Neural cell (in vitro differentiated cells): ENCODE data around the gene MED13L. TPM values are rescaled to one million over a fixed set of nuclear protein-coding genes. Genes with fewer than 3 reads are reported as not detected.
A peak's percentile ranks its signal among the peaks of the same experiment; 100 is the strongest.

ENCODE experiments used
- H2AFZ ChIP-seq: fragments of 200-600, 300-800 bp; sonication (generic), shearing (Covaris generic); 2 replicates; pipeline ENCODE4 v1.6.0; 2014; ENCODE audit warnings: low read depth, mild to moderate bottlenecking, antibody characterized with exemption, low read length, moderate library complexity
- H3F3A ChIP-seq: fragments of 200-600 bp; shearing (Covaris generic); 2 replicates; pipeline ENCODE4 v1.6.1; 2016; ENCODE audit warnings: mild to moderate bottlenecking, moderate library complexity, mixed read lengths, antibody characterized with exemption, low read length; ENCODE audit not compliant: insufficient read depth, poor library complexity, severe bottlenecking
- H3K27ac ChIP-seq: fragments of 200-600, 300-800 bp; sonication (generic), shearing (Covaris generic); 2 replicates; pipeline ENCODE4 v1.5.1; 2014; ENCODE audit warnings: mild to moderate bottlenecking, low read length, moderate library complexity
- H3K27me3 ChIP-seq: fragments of 300-800, 200-600 bp; sonication (generic), shearing (Covaris generic); 2 replicates; pipeline ENCODE4 v1.6.0; 2014; ENCODE audit warnings: mild to moderate bottlenecking, low read depth, low read length, moderate library complexity; ENCODE audit not compliant: insufficient read depth
- H3K36me3 ChIP-seq: fragments of 300-800, 200-600 bp; sonication (generic), shearing (Covaris generic); 2 replicates; pipeline ENCODE4 v1.5.1; 2014; ENCODE audit warnings: mild to moderate bottlenecking, antibody characterized with exemption, low read length, moderate library complexity; ENCODE audit not compliant: insufficient read depth
- H3K4me2 ChIP-seq: fragments of 300-800, 200-600 bp; sonication (generic), shearing (Covaris generic); 2 replicates; pipeline ENCODE4 v1.6.0; 2014; ENCODE audit warnings: mild to moderate bottlenecking, low read length
- H3K4me3 ChIP-seq: fragments of 300-800, 200-600 bp; sonication (generic), shearing (Covaris generic); 2 replicates; pipeline ENCODE4 v1.5.1; 2014; ENCODE audit warnings: mild to moderate bottlenecking, low read length, moderate library complexity
- H3K79me2 ChIP-seq: fragments of 200-600 bp; shearing (Covaris generic); replicated peaks from 2 replicates; pipeline ENCODE4 v1.6.0; 2014; ENCODE audit warnings: mild to moderate bottlenecking, low read length, moderate library complexity; ENCODE audit not compliant: insufficient read depth
- H3K9ac ChIP-seq: fragments of 300-800, 200-600 bp; sonication (generic), shearing (Covaris generic); 2 replicates; pipeline ENCODE4 v1.6.1; 2016; ENCODE audit warnings: mild to moderate bottlenecking, low read length, mixed read lengths
- H3K9me2 ChIP-seq: fragments of 200-600 bp; shearing (Covaris generic); 2 replicates; pipeline ENCODE4 v1.6.1; 2016; ENCODE audit warnings: mild to moderate bottlenecking, low read length, mixed read lengths; ENCODE audit not compliant: insufficient read depth
- H3K9me3 ChIP-seq: fragments of 200-600, 300-800 bp; sonication (generic), shearing (Covaris generic); 2 replicates; pipeline ENCODE4 v1.6.1; 2016; ENCODE audit warnings: mild to moderate bottlenecking, mixed run types, low read length, moderate library complexity, mixed read lengths
- H4K20me1 ChIP-seq: fragments of 200-600 bp; shearing (Covaris generic); 2 replicates; pipeline ENCODE4 v1.6.1; 2016; ENCODE audit warnings: mild to moderate bottlenecking, mixed run types; ENCODE audit not compliant: insufficient read depth
- CTCF ChIP-seq: fragments of 450-650 bp; IDR thresholded peaks from 2 replicates; pipeline ENCODE4 v1.5.1; 2014; ENCODE audit warnings: antibody characterized with exemption, mild to moderate bottlenecking, moderate library complexity; ENCODE audit not compliant: poor library complexity, severe bottlenecking
- EP300 ChIP-seq: fragments of 450-650 bp; conservative IDR thresholded peaks from 2 replicates; pipeline ENCODE4 v1.6.1; 2014; ENCODE audit warnings: antibody characterized with exemption, mild to moderate bottlenecking, moderate library complexity; ENCODE audit not compliant: poor library complexity, severe bottlenecking
- EZH2 ChIP-seq: fragments of 200-600, 300-800 bp; shearing (Covaris generic), sonication (generic); IDR thresholded peaks from 2 replicates; pipeline ENCODE4 v1.6.1; 2014; ENCODE audit warnings: antibody characterized with exemption, low read length, borderline replicate concordance, mild to moderate bottlenecking; ENCODE audit not compliant: insufficient read depth, poor library complexity, severe bottlenecking
- MXI1 ChIP-seq: fragments of 450-650 bp; conservative IDR thresholded peaks from 2 replicates; pipeline ENCODE4 v1.6.1; 2014; ENCODE audit warnings: antibody characterized with exemption, mild to moderate bottlenecking; ENCODE audit not compliant: poor library complexity, severe bottlenecking
- POLR2AphosphoS5 ChIP-seq: IDR thresholded peaks from 2 replicates; pipeline ENCODE4 v1.6.1; 2012
- RAD21 ChIP-seq: fragments of 450-650 bp; conservative IDR thresholded peaks from 2 replicates; pipeline ENCODE4 v1.6.1; 2014; ENCODE audit warnings: antibody characterized with exemption, mild to moderate bottlenecking, moderate library complexity
- SMC3 ChIP-seq: fragments of 450-650 bp; conservative IDR thresholded peaks from 2 replicates; pipeline ENCODE4 v1.6.1; 2014; ENCODE audit warnings: antibody characterized with exemption, mild to moderate bottlenecking, moderate library complexity; ENCODE audit not compliant: poor library complexity
- TAF1 ChIP-seq: IDR thresholded peaks from 2 replicates; pipeline ENCODE4 v1.6.1; 2012; ENCODE audit warnings: low read depth
- polyA plus RNA-seq: library from polyadenylated mRNA; depleted of rRNA; stranded (reverse); fragments of >200 nt; gene quantifications from 2 replicates; pipeline ENCODE4 v1.2.3, GENCODE V29; 2014
- TF ChIP-seq, protein P1 (sequence below): IDR thresholded peaks from 2 replicates; pipeline ENCODE4 v1.6.1; 2012; ENCODE audit warnings: borderline replicate concordance

Gene MED13L
- polyA plus RNA-seq, 1 donor from 2014 or later: 38.9 TPM

DNA sequence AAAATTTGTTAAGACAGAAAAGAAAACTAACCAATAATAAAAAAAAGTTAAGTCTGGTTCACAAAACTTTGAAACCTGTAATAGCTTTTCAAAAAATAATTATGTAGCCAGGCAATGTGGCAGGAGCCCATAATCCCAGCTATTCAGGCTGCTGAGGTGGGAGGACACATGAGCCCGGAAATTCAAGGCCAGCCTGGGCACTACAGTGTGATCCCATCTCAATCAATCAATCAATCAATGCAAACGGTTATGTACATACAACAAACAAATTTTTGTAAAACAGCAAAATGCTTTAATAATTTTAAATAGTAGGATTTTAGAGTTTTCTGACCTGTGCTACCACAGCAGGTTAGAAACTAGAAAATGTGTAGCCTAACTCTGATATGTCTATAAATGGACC lies 152.4 kb downstream of the MED13L start:
- TF ChIP-seq RAD21 (no peak), MXI1 (no peak), EP300 (no peak), CTCF (no peak), TAF1 (no peak), POLR2AphosphoS5 (no peak), EZH2 (no peak), SMC3 (no peak)
- TF ChIP-seq, protein P1, sequence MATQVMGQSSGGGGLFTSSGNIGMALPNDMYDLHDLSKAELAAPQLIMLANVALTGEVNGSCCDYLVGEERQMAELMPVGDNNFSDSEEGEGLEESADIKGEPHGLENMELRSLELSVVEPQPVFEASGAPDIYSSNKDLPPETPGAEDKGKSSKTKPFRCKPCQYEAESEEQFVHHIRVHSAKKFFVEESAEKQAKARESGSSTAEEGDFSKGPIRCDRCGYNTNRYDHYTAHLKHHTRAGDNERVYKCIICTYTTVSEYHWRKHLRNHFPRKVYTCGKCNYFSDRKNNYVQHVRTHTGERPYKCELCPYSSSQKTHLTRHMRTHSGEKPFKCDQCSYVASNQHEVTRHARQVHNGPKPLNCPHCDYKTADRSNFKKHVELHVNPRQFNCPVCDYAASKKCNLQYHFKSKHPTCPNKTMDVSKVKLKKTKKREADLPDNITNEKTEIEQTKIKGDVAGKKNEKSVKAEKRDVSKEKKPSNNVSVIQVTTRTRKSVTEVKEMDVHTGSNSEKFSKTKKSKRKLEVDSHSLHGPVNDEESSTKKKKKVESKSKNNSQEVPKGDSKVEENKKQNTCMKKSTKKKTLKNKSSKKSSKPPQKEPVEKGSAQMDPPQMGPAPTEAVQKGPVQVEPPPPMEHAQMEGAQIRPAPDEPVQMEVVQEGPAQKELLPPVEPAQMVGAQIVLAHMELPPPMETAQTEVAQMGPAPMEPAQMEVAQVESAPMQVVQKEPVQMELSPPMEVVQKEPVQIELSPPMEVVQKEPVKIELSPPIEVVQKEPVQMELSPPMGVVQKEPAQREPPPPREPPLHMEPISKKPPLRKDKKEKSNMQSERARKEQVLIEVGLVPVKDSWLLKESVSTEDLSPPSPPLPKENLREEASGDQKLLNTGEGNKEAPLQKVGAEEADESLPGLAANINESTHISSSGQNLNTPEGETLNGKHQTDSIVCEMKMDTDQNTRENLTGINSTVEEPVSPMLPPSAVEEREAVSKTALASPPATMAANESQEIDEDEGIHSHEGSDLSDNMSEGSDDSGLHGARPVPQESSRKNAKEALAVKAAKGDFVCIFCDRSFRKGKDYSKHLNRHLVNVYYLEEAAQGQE: no peak
- Histone ChIP-seq H3K4me2 (no peak overlapping the region), H4K20me1 (no peaks in the 10 kb centered on the region), H3K4me3 (no peak overlapping the region), H3K9ac (no peak overlapping the region), H3F3A (peaks cover 7% of the 10 kb centered on the region), H3K79me2 (peaks cover 38% of the 10 kb centered on the region), H3K9me2 (no peaks in the 10 kb centered on the region), H2AFZ (no peak overlapping the region), H3K27ac (no peak overlapping the region), H3K27me3 (no peaks in the 10 kb centered on the region), H3K36me3 (no peaks in the 10 kb centered on the region), H3K9me3 (no peaks in the 10 kb centered on the region)

- Histone ChIP-seq H4K20me1 (no peaks in the 10 kb centered on the region), H3K27ac (peak overlapping the region; percentile 81), H3K9ac (peak overlapping the region; percentile 57)
Measured at GRCh38 chr12:116123451-116124258, 153.8 kb downstream of the MED13L start.

More at GRCh38 chr12:116123451-116124258, 153.8 kb downstream of the MED13L start:
- Histone ChIP-seq H3K27me3 (no peaks in the 10 kb centered on the region), H3F3A (peaks cover 7% of the 10 kb centered on the region), H3K4me3 (peak overlapping the region; percentile 61), H3K9me3 (no peaks in the 10 kb centered on the region), H3K9me2 (no peaks in the 10 kb centered on the region), H2AFZ (peak overlapping the region; percentile 1), H3K36me3 (no peaks in the 10 kb centered on the region), H3K79me2 (peaks cover 39% of the 10 kb centered on the region), H3K4me2 (peak overlapping the region; percentile 47)
- TF ChIP-seq, protein P1: peak; percentile 82
- peak; percentile 96 for TF ChIP-seq EP300
- TF ChIP-seq POLR2AphosphoS5: peak; percentile 82
- TF ChIP-seq TAF1: no peak
- TF ChIP-seq EZH2: no peak
- peak; percentile 89 for TF ChIP-seq MXI1
- no peak for TF ChIP-seq CTCF
- peak; percentile 46 for TF ChIP-seq SMC3
- peak; percentile 60 for TF ChIP-seq RAD21
